HepG2 (cell line): ENCODE measurements around the gene TRPT1. TPM values are rescaled to one million over a fixed set of nuclear protein-coding genes. Genes with fewer than 3 reads are reported as not detected.

Experiments
- ATAC-seq: fragments of 200-7000 bp; cut with Tn5 transposase; 3 replicates; pipeline ENCODE4 v1.9.1; 2020; ENCODE audit warnings: mild to moderate bottlenecking, moderate library complexity
- BruUV-seq: library from RNA; stranded (reverse); fragments of 400-500 nt; replicated peaks from 2 replicates; lab custom pipeline; 2021; lab: Mats Ljungman, UMichigan
- CTCF ChIA-PET: fragments of 300-600 bp; formaldehyde crosslinking; extraction: SDS; loops from one replicate; lab custom pipeline; 2021; ENCODE audit warnings: low total read pairs, inconsistent platforms, low intra/inter-chr PET ratio; lab: Yijun Ruan, JAX
- POLR2A ChIA-PET: fragments of 350-600 bp; sonication (Branson Sonifier 250); formaldehyde crosslinking; loops from one replicate; lab custom pipeline; 2020; ENCODE audit warnings: antibody characterized with exemption, inconsistent platforms; lab: Yijun Ruan, JAX
- DNase-seq: peaks from one replicate; pipeline ENCODE4 v3.0.0-alpha.2; 2015; ENCODE audit warnings: low spot score
- FAIRE-seq: peaks from 3 replicates; lab custom pipeline; 2011; peaks lifted over from hg19 to GRCh38; lab: Jason Lieb, UNC
- H2AFZ ChIP-seq: one replicate; pipeline ENCODE4 v1.6.1; 2011; ENCODE audit warnings: low read length, inconsistent platforms
- H3K27ac ChIP-seq: fragments of 300-600 bp; 3 replicates; pipeline ENCODE4 v1.8.0; 2011; ENCODE audit warnings: mixed run types, mild to moderate bottlenecking, mixed read lengths, low read length, inconsistent platforms; ENCODE audit not compliant: insufficient read depth; ENCODE audit errors: extremely low read length
- H3K27me3 ChIP-seq, 2 experiments: fragments of 200-600 bp in 1 of 2; 2 replicates in 1 of 2; 3 replicates in 1 of 2; pipeline versions ENCODE4 v1.6.0 to v1.8.0; 2011; ENCODE audit warnings: low read length in 2 of 2, mild to moderate bottlenecking in 2 of 2, moderate library complexity in 2 of 2, inconsistent platforms in 1 of 2; ENCODE audit not compliant: insufficient read depth in 2 of 2, control insufficient read depth in 1 of 2
- H3K36me3 ChIP-seq, 2 experiments: fragments of 200-600 bp in 1 of 2; replicated peaks in 1 of 2; 2 replicates in 1 of 2; 3 replicates in 1 of 2; pipeline versions ENCODE4 v1.5.1 to v1.8.0; 2011; ENCODE audit warnings: low read length in 2 of 2, inconsistent platforms in 1 of 2; ENCODE audit not compliant: insufficient read depth in 2 of 2, control insufficient read depth in 1 of 2
- H3K4me1 ChIP-seq: 2 replicates; pipeline ENCODE4 v1.5.1; 2012; ENCODE audit warnings: low read length, inconsistent platforms; ENCODE audit not compliant: insufficient read depth
- H3K4me2 ChIP-seq: 2 replicates; pipeline ENCODE4 v1.6.0; 2011; ENCODE audit warnings: low read depth, low read length, inconsistent platforms
- H3K4me3 ChIP-seq, 3 experiments: fragments of 200-600 bp in 1 of 3; sonication (generic), shearing (Covaris generic) in 1 of 3; replicated peaks in 1 of 3; 2 replicates each; pipeline ENCODE4 v1.5.1; 2011 to 2016; ENCODE audit warnings: low read length in 3 of 3, inconsistent platforms in 2 of 3, low read depth in 2 of 3, mild to moderate bottlenecking in 2 of 3, control low read depth in 1 of 3, mixed read lengths in 1 of 3; ENCODE audit not compliant: insufficient read depth in 1 of 3
- H3K79me2 ChIP-seq: one replicate; pipeline ENCODE4 v1.6.1; 2011; ENCODE audit warnings: low read length, inconsistent platforms; ENCODE audit not compliant: insufficient read depth
- H3K9ac ChIP-seq: 2 replicates; pipeline ENCODE4 v1.6.0; 2011; ENCODE audit warnings: mild to moderate bottlenecking, low read depth, low read length, inconsistent platforms; ENCODE audit not compliant: insufficient read depth
- H3K9me3 ChIP-seq: 2 replicates; pipeline ENCODE4 v1.5.1; 2012; ENCODE audit warnings: mild to moderate bottlenecking, low read length
- H4K20me1 ChIP-seq: 2 replicates; pipeline ENCODE4 v1.6.0; 2011; ENCODE audit warnings: inconsistent platforms, mild to moderate bottlenecking, low read length, moderate library complexity; ENCODE audit not compliant: insufficient read depth
- BRCA1 ChIP-seq: sonication (generic); formaldehyde crosslinking; IDR thresholded peaks from 2 replicates; pipeline ENCODE4 v1.4.0; 2020; ENCODE audit warnings: missing genetic modification reagents
- ESRRA ChIP-seq: sonication (generic); formaldehyde crosslinking; IDR thresholded peaks from 2 replicates; pipeline ENCODE4 v1.5.1; 2020; ENCODE audit warnings: mild to moderate bottlenecking, low read depth, missing genetic modification reagents
- HOXA7 ChIP-seq: sonication (generic); formaldehyde crosslinking; IDR thresholded peaks from 2 replicates; pipeline ENCODE4 v1.8.1; 2022; ENCODE audit warnings: mild to moderate bottlenecking, missing genetic modification reagents, moderate library complexity
- MAF1 ChIP-seq: sonication (generic); formaldehyde crosslinking; IDR thresholded peaks from 2 replicates; pipeline ENCODE4 v1.5.0; 2020; ENCODE audit warnings: missing genetic modification reagents, borderline replicate concordance
- RFX3 ChIP-seq: IDR thresholded peaks from 2 replicates; pipeline ENCODE4 v1.6.1; 2016; ENCODE audit warnings: missing biosample characterization, missing genetic modification reagents
- TCF7L2 ChIP-seq: IDR thresholded peaks from 2 replicates; pipeline ENCODE4 v1.6.1; 2011; ENCODE audit warnings: mild to moderate bottlenecking, low read depth, low read length, moderate library complexity
- ZNF234 ChIP-seq: sonication (generic); formaldehyde crosslinking; conservative IDR thresholded peaks from 2 replicates; pipeline ENCODE4 v1.5.1; 2020; ENCODE audit warnings: mild to moderate bottlenecking, missing genetic modification reagents
- ZNF614 ChIP-seq: IDR thresholded peaks from 2 replicates; pipeline ENCODE4 v1.6.1; 2018; ENCODE audit warnings: missing biosample characterization, missing genetic modification reagents, inconsistent platforms, borderline replicate concordance
- ZNF746 ChIP-seq: sonication (generic); formaldehyde crosslinking; IDR thresholded peaks from 2 replicates; pipeline ENCODE4 v1.8.0; 2022; ENCODE audit warnings: mild to moderate bottlenecking, missing genetic modification reagents
- ZNF766 ChIP-seq: sonication (generic); formaldehyde crosslinking; IDR thresholded peaks from 2 replicates; pipeline ENCODE4 v1.5.0; 2020; ENCODE audit warnings: missing genetic modification reagents, borderline replicate concordance
- WGBS: methylation state at CpG from one replicate; pipeline ENCODE4 v1.1.6; 2017; ENCODE audit warnings: low lambda C conversion rate; 5-methylcytosine and 5-hydroxymethylcytosine counted together
- in situ Hi-C: cut with HindIII; loops from 2 replicates; pipeline ENCODE4 v1.10.0; 2017; ENCODE audit warnings: low pct_unique_long_range_greater_than_20kb; ENCODE audit not compliant: extremely low pct_ligation_motif_present
- intact Hi-C: fragments of 100-400 bp; cut with micrococcal nuclease; formaldehyde crosslinking; loops from one replicate; pipeline ENCODE4 v1.10.0; 2022; ENCODE audit not compliant: unreplicated experiment
- polyA plus RNA-seq, 8 experiments: library from polyadenylated mRNA; depleted of rRNA in 3 of 8; stranded (reverse) in 7 of 8; unstranded in 1 of 8; fragments of >200 nt; fragmentation: Illumina TruSeq in 4 of 8; extraction: Trizol in 4 of 8; gene quantifications; 2 replicates each; pipeline versions ENCODE4 v1.2.1 to v1.2.3, GENCODE V29; 2011 to 2016; ENCODE audit warnings: low read depth in 4 of 8, missing spikeins in 1 of 8, mixed read lengths in 1 of 8; ENCODE audit not compliant: insufficient read depth in 1 of 8
- total RNA-seq, 5 experiments: library from RNA; depleted of rRNA; stranded (reverse); fragments of >200 nt; fragmentation: Illumina TruSeq; extraction: Trizol; gene quantifications; 2 replicates each; pipeline ENCODE4 v1.2.3, GENCODE V29; 2016; ENCODE audit warnings: low read depth in 1 of 5
- TF ChIP-seq, protein P1 (sequence below): sonication (generic); formaldehyde crosslinking; IDR thresholded peaks from 2 replicates; pipeline ENCODE4 v1.8.1; 2022; ENCODE audit warnings: low read depth, mild to moderate bottlenecking, missing genetic modification reagents
- TF ChIP-seq, protein P2 (sequence below), 2 experiments: sonication (generic) in 1 of 2; formaldehyde crosslinking in 1 of 2; IDR thresholded peaks; 2 replicates each; pipeline versions ENCODE4 v1.5.1 to v1.6.1; 2011 to 2020; ENCODE audit warnings: borderline replicate concordance in 1 of 2, low read depth in 1 of 2, low read length in 1 of 2, mild to moderate bottlenecking in 1 of 2, missing genetic modification reagents in 1 of 2, moderate library complexity in 1 of 2

The TRPT1 gene
- total and polyA plus RNA-seq, 2 of the 13 experiments (the other 11 are each of a cell fraction or from before 2014, with no cell fraction given): 24.8 to 40.7 TPM

DNA sequence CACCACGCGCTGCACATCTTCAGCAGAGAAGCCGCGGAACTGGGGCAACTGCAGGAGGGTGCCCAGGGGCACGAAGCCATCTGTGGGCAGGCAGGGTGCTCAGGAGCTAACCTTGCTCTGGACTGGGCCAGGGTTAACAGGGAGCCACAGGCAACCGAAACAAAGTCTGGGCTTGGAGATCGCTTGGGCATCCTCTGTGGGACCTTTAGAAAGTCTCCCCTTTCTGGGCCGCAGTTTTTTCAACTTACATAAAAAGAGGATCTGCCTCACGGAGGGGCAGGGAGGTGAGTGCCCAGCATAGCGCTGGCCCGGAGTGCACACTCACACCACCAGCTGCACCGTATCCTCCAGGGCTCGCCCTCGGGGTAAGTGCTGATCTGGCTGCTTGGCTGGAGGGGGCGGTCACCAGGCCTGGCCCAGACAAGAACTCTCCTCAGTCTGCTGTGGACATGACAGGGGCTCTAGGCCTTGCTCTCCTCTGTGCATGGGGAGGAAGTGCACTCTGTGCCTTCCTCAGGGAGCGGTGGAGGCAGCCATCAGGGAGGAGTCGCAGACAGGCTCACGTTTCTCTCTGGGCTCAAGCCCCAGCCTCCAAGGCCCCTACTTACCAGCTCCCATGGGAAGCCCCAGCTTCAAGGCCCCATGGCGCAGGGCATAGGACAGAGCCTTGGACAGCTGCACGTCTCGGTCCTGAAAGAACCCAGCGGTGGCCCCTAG is 937 bp downstream of the TRPT1 start (continued):
- TF ChIP-seq ZNF234 (CRISPR knock-in tag): no peak
- no peak for TF ChIP-seq BRCA1 (CRISPR knock-in tag)
- TF ChIP-seq ESRRA (CRISPR knock-in tag): no peak
- TF ChIP-seq ZNF766 (CRISPR knock-in tag): no peak
- no peak for TF ChIP-seq HOXA7 (CRISPR knock-in tag)
- no peak for TF ChIP-seq RFX3 (CRISPR knock-in tag)
- TF ChIP-seq, protein P1, sequence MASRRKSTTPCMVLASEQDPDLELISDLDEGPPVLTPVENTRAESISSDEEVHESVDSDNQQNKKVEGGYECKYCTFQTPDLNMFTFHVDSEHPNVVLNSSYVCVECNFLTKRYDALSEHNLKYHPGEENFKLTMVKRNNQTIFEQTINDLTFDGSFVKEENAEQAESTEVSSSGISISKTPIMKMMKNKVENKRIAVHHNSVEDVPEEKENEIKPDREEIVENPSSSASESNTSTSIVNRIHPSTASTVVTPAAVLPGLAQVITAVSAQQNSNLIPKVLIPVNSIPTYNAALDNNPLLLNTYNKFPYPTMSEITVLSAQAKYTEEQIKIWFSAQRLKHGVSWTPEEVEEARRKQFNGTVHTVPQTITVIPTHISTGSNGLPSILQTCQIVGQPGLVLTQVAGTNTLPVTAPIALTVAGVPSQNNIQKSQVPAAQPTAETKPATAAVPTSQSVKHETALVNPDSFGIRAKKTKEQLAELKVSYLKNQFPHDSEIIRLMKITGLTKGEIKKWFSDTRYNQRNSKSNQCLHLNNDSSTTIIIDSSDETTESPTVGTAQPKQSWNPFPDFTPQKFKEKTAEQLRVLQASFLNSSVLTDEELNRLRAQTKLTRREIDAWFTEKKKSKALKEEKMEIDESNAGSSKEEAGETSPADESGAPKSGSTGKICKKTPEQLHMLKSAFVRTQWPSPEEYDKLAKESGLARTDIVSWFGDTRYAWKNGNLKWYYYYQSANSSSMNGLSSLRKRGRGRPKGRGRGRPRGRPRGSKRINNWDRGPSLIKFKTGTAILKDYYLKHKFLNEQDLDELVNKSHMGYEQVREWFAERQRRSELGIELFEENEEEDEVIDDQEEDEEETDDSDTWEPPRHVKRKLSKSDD: no peak
- TF ChIP-seq MAF1: no peak
- TF ChIP-seq ZNF746 (CRISPR knock-in tag): no peak

DNA sequence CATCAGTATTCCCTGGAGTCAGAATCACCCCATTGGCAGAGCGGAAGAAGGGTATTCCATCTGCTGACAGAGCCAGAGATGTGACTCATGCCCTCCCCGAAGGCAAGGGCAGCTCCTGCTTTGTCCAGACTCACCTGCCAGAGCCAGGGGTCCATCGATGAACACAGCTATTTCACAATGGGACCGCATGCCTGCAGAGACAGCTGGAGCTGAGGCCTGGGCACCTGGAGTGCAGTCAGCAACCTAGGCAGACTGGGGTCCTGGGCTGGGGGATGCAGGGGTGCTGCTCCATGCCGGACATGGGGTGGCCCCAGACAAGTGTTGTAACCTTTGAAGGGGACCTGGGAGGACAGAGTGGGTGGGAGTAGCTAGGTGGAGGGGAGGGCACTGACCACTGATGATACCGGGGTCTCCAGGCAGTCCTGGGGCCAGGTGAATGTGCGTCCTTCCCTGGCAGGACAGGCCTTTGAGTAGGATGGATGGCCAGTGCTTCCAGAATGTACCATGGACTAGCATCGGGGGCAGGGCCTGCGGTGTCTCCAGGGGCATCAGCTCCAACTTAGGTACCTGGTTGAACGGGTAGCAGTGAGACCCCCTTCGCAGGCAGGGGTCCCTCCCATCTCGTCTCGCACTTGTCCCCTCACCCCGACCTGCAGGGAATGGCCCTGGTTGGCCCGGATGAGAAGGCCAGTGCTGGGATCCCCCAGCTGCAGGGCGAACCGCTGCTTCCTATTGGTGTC is 1.7 kb downstream of the TRPT1 start:
- ATAC-seq: no peak
- H3K27ac ChIP-seq: no peak overlapping the region
- FAIRE-seq: no peak
- H3K4me1 ChIP-seq: peaks cover 35% of the 10 kb centered on the region
- intact Hi-C loops: no loop called here
- no peaks in the 10 kb centered on the region for H3K79me2 ChIP-seq
- TF ChIP-seq TCF7L2: no peak
- TF ChIP-seq, protein P2, sequence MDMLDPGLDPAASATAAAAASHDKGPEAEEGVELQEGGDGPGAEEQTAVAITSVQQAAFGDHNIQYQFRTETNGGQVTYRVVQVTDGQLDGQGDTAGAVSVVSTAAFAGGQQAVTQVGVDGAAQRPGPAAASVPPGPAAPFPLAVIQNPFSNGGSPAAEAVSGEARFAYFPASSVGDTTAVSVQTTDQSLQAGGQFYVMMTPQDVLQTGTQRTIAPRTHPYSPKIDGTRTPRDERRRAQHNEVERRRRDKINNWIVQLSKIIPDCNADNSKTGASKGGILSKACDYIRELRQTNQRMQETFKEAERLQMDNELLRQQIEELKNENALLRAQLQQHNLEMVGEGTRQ (IDR thresholded peaks at IDR 0.05; ENCODE audit: low read depth, low read length): no peak
- TF ChIP-seq, protein P2 (CRISPR knock-in tag; IDR thresholded peaks at IDR 0.05; ENCODE audit: borderline replicate concordance): no peak
- TF ChIP-seq ZNF614: no peak
- TF ChIP-seq, all 625 proteins: peak for 0
- Histone ChIP-seq H3K9me3 (no peaks in the 10 kb centered on the region), H3K27me3 (no peaks in the 10 kb centered on the region), H2AFZ (no peak overlapping the region), H3K36me3 (peaks cover 0 to 3% of the 10 kb centered on the region in 2 experiments; a peak in 2 of 5 replicates), H4K20me1 (no peaks in the 10 kb centered on the region), H3K9ac (no peak overlapping the region), H3K4me2 (peak overlapping the region; percentile 96; the same call in 1 of the 2 replicates), H3K4me3 (peak overlapping the region in 1 of 3 experiments; percentile 96; a peak in 1 of 6 replicates)
- BruUV-seq: no TSS peak
- ChIA-PET POLR2A (interaction anchor here (1.0 to 2.9 kb wide), 4 partner anchors 20 to 94 kb away, joined by 3 to 13 read pairs (median 4); partner anchors contain the start of genes ESRRA, PRDX5, STIP1 and TRMT112), CTCF (no interaction called here)
- in situ Hi-C loops: no loop called here
- DNase-seq: no peak
- WGBS: 80% methylated on average over 4 of the region's 17 CpGs
